Subcutaneous adipose tissue (tissue), 4 donors: ENCODE measurements around the gene GANC. TPM values are rescaled to one million over a fixed set of nuclear protein-coding genes. Genes with fewer than 3 reads are reported as not detected.

Source experiments
- total RNA-seq, 4 donors: library from RNA; depleted of rRNA; stranded (reverse); fragments of >200 nt; gene quantifications; one replicate each; pipeline ENCODE4 v1.1.0, GENCODE V29; 2016
- TF ChIP-seq, protein P1 (sequence below): fragments of 450-650 bp; IDR thresholded peaks from one replicate; pipeline ENCODE4 v1.5.1; 2016; ENCODE audit warnings: low read depth, mild to moderate bottlenecking, control low read depth, antibody characterized with exemption, moderate library complexity

GANC gene
- total RNA-seq, 4 donors from 2014 or later = 26.1 to 42.0 (median 35.3) TPM

DNA sequence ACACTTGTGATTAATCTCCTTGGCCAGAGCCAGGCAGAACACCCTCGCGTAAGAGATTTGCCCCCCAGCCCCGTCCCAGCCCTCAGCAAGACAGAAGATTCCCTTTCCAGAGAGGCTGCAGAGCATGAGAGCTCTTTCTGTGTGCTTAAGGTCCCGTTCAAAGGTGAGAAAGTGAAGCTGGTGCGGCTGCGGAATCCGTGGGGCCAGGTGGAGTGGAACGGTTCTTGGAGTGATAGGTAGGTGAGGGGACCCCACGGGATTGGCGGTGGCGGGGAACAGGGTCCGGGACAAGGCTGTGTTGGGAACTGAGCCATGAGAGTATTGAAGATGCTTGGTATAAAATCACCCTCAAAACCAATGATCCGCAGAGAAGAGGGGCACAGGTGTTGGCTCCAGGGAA is 121.1 kb downstream of the GANC start:
- TF ChIP-seq, protein P1, sequence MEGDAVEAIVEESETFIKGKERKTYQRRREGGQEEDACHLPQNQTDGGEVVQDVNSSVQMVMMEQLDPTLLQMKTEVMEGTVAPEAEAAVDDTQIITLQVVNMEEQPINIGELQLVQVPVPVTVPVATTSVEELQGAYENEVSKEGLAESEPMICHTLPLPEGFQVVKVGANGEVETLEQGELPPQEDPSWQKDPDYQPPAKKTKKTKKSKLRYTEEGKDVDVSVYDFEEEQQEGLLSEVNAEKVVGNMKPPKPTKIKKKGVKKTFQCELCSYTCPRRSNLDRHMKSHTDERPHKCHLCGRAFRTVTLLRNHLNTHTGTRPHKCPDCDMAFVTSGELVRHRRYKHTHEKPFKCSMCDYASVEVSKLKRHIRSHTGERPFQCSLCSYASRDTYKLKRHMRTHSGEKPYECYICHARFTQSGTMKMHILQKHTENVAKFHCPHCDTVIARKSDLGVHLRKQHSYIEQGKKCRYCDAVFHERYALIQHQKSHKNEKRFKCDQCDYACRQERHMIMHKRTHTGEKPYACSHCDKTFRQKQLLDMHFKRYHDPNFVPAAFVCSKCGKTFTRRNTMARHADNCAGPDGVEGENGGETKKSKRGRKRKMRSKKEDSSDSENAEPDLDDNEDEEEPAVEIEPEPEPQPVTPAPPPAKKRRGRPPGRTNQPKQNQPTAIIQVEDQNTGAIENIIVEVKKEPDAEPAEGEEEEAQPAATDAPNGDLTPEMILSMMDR = no peak

DNA sequence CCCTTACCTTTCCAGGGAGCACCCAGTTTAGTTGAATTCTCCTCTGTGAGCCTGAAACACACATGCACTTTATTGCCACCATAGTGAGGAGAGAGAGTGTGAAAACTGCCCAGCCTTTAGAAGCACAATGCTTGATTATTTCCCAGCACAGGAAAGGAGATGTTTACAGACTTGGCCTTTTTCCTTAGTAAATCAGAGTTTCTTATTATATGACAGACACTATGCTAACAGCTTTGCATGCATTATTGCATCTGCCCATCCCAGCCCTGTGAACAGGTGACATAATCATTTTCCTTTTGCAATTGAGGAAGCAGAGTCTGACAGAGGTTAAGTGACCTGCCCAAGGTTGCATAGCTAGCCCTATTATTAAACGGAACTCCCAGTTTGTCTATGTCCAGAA is 122.8 kb downstream of the GANC start:
- TF ChIP-seq, protein P1 = no peak

DNA sequence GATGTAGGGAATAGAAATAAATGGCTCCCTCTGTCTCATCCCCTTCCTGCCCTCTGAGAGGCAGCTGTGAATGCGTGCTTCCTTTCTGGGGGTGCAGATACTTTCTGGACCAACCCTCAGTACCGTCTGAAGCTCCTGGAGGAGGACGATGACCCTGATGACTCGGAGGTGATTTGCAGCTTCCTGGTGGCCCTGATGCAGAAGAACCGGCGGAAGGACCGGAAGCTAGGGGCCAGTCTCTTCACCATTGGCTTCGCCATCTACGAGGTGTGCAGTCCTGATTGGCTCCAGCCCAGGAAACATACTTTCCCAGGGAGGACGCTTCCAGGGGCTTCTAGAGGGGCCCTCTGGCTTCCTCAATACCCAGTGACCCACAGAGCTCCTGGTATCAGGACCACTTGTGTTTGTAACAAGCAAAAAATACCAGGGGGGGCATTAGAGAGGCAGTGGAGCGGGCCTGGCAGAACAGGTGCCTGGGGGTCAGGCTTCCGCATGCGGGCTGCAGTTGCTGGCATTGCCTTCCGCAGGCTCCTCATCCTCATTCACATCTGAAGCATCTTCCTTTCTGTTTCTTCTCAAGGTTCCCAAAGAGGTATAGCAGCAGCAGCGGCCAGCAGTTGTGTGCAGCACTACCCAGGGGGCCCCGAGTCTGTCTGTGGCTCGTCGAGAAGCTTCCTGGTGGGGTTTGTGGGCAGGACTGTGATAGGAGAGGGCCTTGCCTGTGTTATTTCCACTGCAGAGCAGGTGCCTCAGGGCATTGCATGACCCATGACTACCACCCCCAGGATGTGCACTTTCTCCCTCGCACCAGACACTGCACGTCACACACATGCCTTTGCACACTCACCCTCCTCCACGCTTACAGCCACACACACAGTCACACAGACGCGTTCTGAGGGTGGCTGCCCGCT is 128.8 kb downstream of the GANC start:
- TF ChIP-seq, protein P1 = no peak

DNA sequence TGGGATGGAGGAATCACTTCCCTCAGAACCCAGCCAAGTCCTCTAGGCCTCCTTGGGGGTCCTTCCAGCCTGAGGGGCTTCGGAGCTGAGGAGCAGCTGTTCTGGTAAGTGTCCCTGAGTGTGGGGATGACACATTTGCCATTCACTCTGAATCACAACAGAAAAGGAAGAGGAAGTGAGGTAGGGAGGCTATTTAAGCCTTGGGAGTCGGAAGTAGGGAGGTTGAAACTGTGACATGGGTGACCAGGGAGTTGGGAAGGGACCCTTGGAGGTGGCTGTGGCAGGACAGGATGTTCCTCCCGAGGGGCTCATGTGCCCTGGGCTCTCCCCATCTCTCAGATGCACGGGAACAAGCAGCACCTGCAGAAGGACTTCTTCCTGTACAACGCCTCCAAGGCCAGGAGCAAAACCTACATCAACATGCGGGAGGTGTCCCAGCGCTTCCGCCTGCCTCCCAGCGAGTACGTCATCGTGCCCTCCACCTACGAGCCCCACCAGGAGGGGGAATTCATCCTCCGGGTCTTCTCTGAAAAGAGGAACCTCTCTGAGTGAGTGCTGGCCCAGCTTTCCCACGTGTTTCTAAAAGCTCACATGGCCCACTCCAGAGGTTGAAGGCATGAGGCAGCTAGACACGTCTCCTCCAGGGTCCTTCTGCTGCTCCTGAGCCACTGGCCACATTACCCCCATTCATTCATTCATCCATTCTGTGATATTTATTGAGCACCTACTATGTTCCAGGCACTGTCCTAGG is 129.6 kb downstream of the GANC start:
- TF ChIP-seq, protein P1 = no peak

DNA sequence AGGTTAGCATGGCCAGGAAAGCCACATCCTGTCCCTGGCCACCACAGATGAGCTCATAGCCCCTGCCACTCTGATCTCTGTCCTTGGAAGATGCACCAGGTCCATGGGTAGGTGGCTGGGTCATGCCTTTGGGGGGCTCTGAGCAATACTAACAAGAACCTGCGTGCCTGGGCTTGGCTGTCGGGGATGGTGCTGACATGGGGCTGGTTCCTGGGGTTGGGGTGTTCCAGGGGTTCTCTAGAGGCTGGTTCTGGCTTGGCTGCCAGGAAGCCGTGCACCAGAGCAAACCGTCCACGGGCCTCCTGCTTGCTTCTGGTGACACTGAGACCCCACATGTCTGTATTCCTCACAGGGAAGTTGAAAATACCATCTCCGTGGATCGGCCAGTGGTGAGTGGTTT is 130.4 kb downstream of the GANC start:
- TF ChIP-seq, protein P1 = no peak

DNA sequence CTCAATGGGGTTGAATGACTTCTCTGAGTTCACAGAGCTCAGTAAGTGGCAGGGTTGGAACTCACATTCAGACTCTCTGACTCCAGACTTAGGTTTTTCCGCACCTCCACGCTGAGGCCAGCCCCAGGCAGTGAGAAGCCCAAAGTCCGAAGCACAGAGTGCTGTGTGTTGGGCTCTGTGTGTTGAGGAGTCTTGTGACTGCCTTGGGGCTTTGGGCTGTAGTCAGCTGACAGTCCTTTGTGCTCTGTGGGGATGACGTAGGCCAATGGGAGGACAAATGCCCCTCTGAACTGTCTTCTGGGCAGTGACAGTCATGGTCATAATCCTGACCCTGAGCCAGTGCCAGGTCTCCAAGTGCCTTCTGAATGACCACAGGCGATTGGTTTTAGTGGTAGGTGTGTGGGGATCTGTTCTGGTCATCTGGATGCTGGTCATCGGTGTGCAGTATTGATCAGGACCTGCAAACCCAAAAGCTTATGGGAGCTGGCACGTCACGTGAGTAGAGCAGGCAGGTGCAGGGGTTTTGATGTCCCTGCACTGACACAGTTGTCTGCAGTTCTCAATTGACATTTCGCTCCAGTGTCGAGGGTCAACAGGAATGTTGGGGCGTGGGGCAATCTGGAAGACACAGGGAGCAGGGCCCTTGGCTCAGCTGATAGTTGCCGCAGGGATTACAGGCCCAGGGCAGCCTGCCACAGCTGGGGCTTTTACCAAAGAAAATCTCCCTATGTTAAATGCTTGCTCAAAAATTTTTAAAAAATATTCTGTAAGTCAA is 131.6 kb downstream of the GANC start:
- TF ChIP-seq, protein P1 = no peak
